Mesothelial cell of epicardium (in vitro differentiated cells): ENCODE measurements around the gene DNAJC15. TPM values are rescaled to one million over a fixed set of nuclear protein-coding genes. Genes with fewer than 3 reads are reported as not detected.

ENCODE experiments used
- DNase-seq, 2 experiments: peaks; one replicate each; pipeline ENCODE4 v3.0.0; 2021; ENCODE audit warnings: low spot score in 2 of 2; ENCODE audit not compliant: unreplicated experiment in 2 of 2
- H3K27ac Mint-ChIP-seq: 2 replicates; pipeline ENCODE4 v1.8.0; 2021; ENCODE audit warnings: mixed read lengths
- H3K27me3 Mint-ChIP-seq: 2 replicates; pipeline ENCODE4 v1.8.0; 2021; ENCODE audit warnings: low read depth, mixed read lengths
- H3K36me3 Mint-ChIP-seq: 2 replicates; pipeline ENCODE4 v1.8.0; 2021; ENCODE audit warnings: mixed read lengths
- H3K4me1 Mint-ChIP-seq: 2 replicates; pipeline ENCODE4 v1.8.0; 2021; ENCODE audit warnings: mixed read lengths
- H3K4me3 Mint-ChIP-seq: 2 replicates; pipeline ENCODE4 v1.8.0; 2021; ENCODE audit warnings: mild to moderate bottlenecking, moderate library complexity, mixed read lengths
- H3K9me3 Mint-ChIP-seq: 2 replicates; pipeline ENCODE4 v1.8.0; 2021; ENCODE audit warnings: mixed read lengths
- CTCF ChIP-seq: fragments of 200-600 bp; sonication (generic); IDR thresholded peaks from one replicate; pipeline ENCODE4 v1.5.0; 2021; ENCODE audit warnings: antibody characterized with exemption; ENCODE audit not compliant: unreplicated experiment
- total RNA-seq: library from RNA; stranded (reverse); gene quantifications from 3 replicates; pipeline ENCODE4 v1.2.1, GENCODE V29; 2021

Gene DNAJC15
- total RNA-seq, 1 donor from 2014 or later, result 31.6 TPM

- Mint-ChIP-seq H3K27me3 (no peaks in the 10 kb centered on the region), H3K36me3 (peaks cover 15% of the 10 kb centered on the region), H3K4me1 (peaks cover 32% of the 10 kb centered on the region), H3K4me3 (no peak overlapping the region), H3K9me3 (peaks cover 20% of the 10 kb centered on the region), H3K27ac (no peak overlapping the region)
- no peak for TF ChIP-seq CTCF
- no peak for DNase-seq
These were observed 23.9 kb upstream of the DNAJC15 start for GRCh38 chr13:42999491-42999890.

- Mint-ChIP-seq H3K27ac (no peak overlapping the region), H3K27me3 (no peaks in the 10 kb centered on the region), H3K36me3 (peaks cover 15% of the 10 kb centered on the region), H3K4me1 (peaks cover 40% of the 10 kb centered on the region), H3K9me3 (peaks cover 20% of the 10 kb centered on the region), H3K4me3 (no peak overlapping the region)
- TF ChIP-seq CTCF, result no peak
- DNase-seq, result no peak
These were observed 22.7 kb upstream of the DNAJC15 start for GRCh38 chr13:43000676-43001075.

GRCh38 chr13:43002021-43002420 is 21.4 kb upstream of the DNAJC15 start:
- H3K27ac Mint-ChIP-seq, result no peak overlapping the region
- H3K4me3 Mint-ChIP-seq, result no peak overlapping the region

GRCh38 chr13:43003010-43003409 is 20.4 kb upstream of the DNAJC15 start:
- H3K27me3 Mint-ChIP-seq, result no peaks in the 10 kb centered on the region
- H3K4me3 Mint-ChIP-seq, result no peak overlapping the region
- no peak for DNase-seq
- no peak for TF ChIP-seq CTCF
- H3K27ac Mint-ChIP-seq, result peak overlapping the region; percentile 2
- H3K36me3 Mint-ChIP-seq, result peaks cover 15% of the 10 kb centered on the region
- H3K4me1 Mint-ChIP-seq, result peaks cover 36% of the 10 kb centered on the region
- H3K9me3 Mint-ChIP-seq, result peaks cover 20% of the 10 kb centered on the region

More at GRCh38 chr13:43002021-43002420, 21.4 kb upstream of the DNAJC15 start:
- Mint-ChIP-seq H3K36me3 (peaks cover 15% of the 10 kb centered on the region), H3K4me1 (peaks cover 38% of the 10 kb centered on the region), H3K9me3 (peaks cover 20% of the 10 kb centered on the region), H3K27me3 (no peaks in the 10 kb centered on the region)
- no peak for DNase-seq
- no peak for TF ChIP-seq CTCF

GRCh38 chr13:43003729-43004128 is 19.7 kb upstream of the DNAJC15 start:
- TF ChIP-seq CTCF, result no peak
- H3K36me3 Mint-ChIP-seq, result peaks cover 15% of the 10 kb centered on the region
- peaks cover 39% of the 10 kb centered on the region for H3K4me1 Mint-ChIP-seq
- no peaks in the 10 kb centered on the region for H3K27me3 Mint-ChIP-seq
- peaks cover 20% of the 10 kb centered on the region for H3K9me3 Mint-ChIP-seq
- H3K27ac Mint-ChIP-seq, result no peak overlapping the region
- no peak overlapping the region for H3K4me3 Mint-ChIP-seq
- DNase-seq, result no peak
